HCT116 (cell line): ENCODE measurements around the gene MEIKIN.

Experiments used
- CEBPB ChIP-seq: IDR thresholded peaks from 2 replicates; pipeline ENCODE4 v1.6.1; 2012; ENCODE audit warnings: low read depth
- EGR1 ChIP-seq: IDR thresholded peaks from 2 replicates; pipeline ENCODE4 v1.6.1; 2012; ENCODE audit warnings: low read depth
- EZH2 ChIP-seq: fragments of 200-600 bp; sonication (generic); IDR thresholded peaks from 2 replicates; pipeline ENCODE4 v1.6.1; 2017; ENCODE audit warnings: antibody characterized with exemption, mixed run types
- EZH2phosphoT487 ChIP-seq: fragments of 200-600 bp; IDR thresholded peaks from 2 replicates; pipeline ENCODE4 v1.6.1; 2018; ENCODE audit warnings: antibody characterized with exemption, borderline replicate concordance
- POLR2AphosphoS5 ChIP-seq: IDR thresholded peaks from 2 replicates; pipeline ENCODE4 v1.6.1; 2011; ENCODE audit warnings: mild to moderate bottlenecking, low read depth, low read length, moderate library complexity
- RAD21 ChIP-seq: IDR thresholded peaks from 2 replicates; pipeline ENCODE4 v1.6.1; 2012; ENCODE audit warnings: low read depth, mild to moderate bottlenecking
- SIN3A ChIP-seq: IDR thresholded peaks from 2 replicates; pipeline ENCODE4 v1.6.1; 2012; ENCODE audit warnings: low read depth
- YY1 ChIP-seq: IDR thresholded peaks from 2 replicates; pipeline ENCODE4 v1.6.1; 2011; ENCODE audit warnings: low read length, low read depth, moderate library complexity, mild to moderate bottlenecking; ENCODE audit not compliant: insufficient replicate concordance; ENCODE audit errors: extremely low read depth
- ZFX ChIP-seq: fragments of 450-650 bp; IDR thresholded peaks from 2 replicates; pipeline ENCODE4 v1.6.1; 2017
- TF ChIP-seq, protein P1 (sequence below), 3 experiments: fragments of 200-600 bp in 1 of 3; sonication (generic) in 1 of 3; IDR thresholded peaks in 2 of 3; conservative IDR thresholded peaks in 1 of 3; 2 replicates each; pipeline ENCODE4 v1.5.1; 2012 to 2017; ENCODE audit warnings: low read depth in 2 of 3, low read length in 2 of 3, antibody characterized with exemption in 1 of 3, borderline replicate concordance in 1 of 3, control low read depth in 1 of 3, mild to moderate bottlenecking in 1 of 3, mixed read lengths in 1 of 3, mixed run types in 1 of 3, moderate library complexity in 1 of 3; ENCODE audit not compliant: insufficient read depth in 1 of 3
- TF ChIP-seq, protein P2 (sequence below): IDR thresholded peaks from 2 replicates; pipeline ENCODE4 v1.6.1; 2012
- TF ChIP-seq, protein P3 (sequence below): IDR thresholded peaks from 2 replicates; pipeline ENCODE4 v1.6.1; 2012; ENCODE audit warnings: low read depth
- TF ChIP-seq, protein P4 (sequence below): IDR thresholded peaks from 2 replicates; pipeline ENCODE4 v1.6.1; 2012

DNA sequence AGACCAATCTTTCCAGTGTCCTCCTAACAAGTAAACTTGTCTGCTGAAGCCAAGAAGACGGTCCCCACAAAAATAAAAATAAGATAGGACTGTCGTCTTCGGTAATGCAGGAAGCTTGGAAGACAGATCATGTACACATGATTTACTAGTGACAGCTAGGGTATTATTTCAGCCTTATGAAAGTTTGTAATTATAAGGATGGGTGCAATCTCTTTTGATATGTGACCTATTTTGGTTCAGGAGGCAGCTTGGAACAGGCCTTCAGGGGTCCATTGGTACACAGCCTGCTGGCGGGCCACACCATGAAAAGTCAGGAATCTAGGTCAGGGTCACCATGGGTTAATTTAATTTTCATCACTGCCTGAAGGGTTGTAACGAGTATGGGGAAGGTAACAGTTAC, 13.7 kb upstream of the MEIKIN start:
- TF ChIP-seq RAD21 (no peak), EZH2 (no peak), POLR2AphosphoS5 (no peak), YY1 (no peak), SIN3A (no peak), CEBPB (no peak), ZFX (no peak), EZH2phosphoT487 (no peak), EGR1 (no peak)
- TF ChIP-seq, protein P1, sequence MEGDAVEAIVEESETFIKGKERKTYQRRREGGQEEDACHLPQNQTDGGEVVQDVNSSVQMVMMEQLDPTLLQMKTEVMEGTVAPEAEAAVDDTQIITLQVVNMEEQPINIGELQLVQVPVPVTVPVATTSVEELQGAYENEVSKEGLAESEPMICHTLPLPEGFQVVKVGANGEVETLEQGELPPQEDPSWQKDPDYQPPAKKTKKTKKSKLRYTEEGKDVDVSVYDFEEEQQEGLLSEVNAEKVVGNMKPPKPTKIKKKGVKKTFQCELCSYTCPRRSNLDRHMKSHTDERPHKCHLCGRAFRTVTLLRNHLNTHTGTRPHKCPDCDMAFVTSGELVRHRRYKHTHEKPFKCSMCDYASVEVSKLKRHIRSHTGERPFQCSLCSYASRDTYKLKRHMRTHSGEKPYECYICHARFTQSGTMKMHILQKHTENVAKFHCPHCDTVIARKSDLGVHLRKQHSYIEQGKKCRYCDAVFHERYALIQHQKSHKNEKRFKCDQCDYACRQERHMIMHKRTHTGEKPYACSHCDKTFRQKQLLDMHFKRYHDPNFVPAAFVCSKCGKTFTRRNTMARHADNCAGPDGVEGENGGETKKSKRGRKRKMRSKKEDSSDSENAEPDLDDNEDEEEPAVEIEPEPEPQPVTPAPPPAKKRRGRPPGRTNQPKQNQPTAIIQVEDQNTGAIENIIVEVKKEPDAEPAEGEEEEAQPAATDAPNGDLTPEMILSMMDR (IDR thresholded peaks at IDR 0.05 in 2 of 3, conservative IDR thresholded peaks at IDR 0.05 in 1 of 3; ENCODE audit: borderline replicate concordance in 1 of 3, insufficient read depth in 1 of 3, low read depth in 2 of 3, low read length in 2 of 3) = no peak
- TF ChIP-seq, protein P2, sequence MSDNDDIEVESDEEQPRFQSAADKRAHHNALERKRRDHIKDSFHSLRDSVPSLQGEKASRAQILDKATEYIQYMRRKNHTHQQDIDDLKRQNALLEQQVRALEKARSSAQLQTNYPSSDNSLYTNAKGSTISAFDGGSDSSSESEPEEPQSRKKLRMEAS = no peak
- TF ChIP-seq, protein P3, sequence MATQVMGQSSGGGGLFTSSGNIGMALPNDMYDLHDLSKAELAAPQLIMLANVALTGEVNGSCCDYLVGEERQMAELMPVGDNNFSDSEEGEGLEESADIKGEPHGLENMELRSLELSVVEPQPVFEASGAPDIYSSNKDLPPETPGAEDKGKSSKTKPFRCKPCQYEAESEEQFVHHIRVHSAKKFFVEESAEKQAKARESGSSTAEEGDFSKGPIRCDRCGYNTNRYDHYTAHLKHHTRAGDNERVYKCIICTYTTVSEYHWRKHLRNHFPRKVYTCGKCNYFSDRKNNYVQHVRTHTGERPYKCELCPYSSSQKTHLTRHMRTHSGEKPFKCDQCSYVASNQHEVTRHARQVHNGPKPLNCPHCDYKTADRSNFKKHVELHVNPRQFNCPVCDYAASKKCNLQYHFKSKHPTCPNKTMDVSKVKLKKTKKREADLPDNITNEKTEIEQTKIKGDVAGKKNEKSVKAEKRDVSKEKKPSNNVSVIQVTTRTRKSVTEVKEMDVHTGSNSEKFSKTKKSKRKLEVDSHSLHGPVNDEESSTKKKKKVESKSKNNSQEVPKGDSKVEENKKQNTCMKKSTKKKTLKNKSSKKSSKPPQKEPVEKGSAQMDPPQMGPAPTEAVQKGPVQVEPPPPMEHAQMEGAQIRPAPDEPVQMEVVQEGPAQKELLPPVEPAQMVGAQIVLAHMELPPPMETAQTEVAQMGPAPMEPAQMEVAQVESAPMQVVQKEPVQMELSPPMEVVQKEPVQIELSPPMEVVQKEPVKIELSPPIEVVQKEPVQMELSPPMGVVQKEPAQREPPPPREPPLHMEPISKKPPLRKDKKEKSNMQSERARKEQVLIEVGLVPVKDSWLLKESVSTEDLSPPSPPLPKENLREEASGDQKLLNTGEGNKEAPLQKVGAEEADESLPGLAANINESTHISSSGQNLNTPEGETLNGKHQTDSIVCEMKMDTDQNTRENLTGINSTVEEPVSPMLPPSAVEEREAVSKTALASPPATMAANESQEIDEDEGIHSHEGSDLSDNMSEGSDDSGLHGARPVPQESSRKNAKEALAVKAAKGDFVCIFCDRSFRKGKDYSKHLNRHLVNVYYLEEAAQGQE = no peak
- TF ChIP-seq, protein P4, sequence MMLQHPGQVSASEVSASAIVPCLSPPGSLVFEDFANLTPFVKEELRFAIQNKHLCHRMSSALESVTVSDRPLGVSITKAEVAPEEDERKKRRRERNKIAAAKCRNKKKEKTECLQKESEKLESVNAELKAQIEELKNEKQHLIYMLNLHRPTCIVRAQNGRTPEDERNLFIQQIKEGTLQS = no peak
